ENCODE measurements around the gene FRMD4A.
A peak's percentile ranks its signal among the peaks of the same experiment; 100 is the strongest.

FRMD4A gene

GRCh38 chr10:13707156-13707881 lies 623.4 kb downstream of the FRMD4A start:
- Mint-ChIP-seq H3K36me3 (ENCODE audit: low read depth) (peaks cover 23% of the 10 kb centered on the region), H3K9me3 (no peaks in the 10 kb centered on the region), H3K27me3 (ENCODE audit: low read depth) (peaks cover 5% of the 10 kb centered on the region), H3K27ac (peak overlapping the region; percentile 91 to 98 (median 91)), H3K4me1 (peaks cover 96% of the 10 kb centered on the region), H3K4me3 (peak overlapping the region; percentile 86 to 92 (median 87))
- TF ChIP-seq, protein P1, sequence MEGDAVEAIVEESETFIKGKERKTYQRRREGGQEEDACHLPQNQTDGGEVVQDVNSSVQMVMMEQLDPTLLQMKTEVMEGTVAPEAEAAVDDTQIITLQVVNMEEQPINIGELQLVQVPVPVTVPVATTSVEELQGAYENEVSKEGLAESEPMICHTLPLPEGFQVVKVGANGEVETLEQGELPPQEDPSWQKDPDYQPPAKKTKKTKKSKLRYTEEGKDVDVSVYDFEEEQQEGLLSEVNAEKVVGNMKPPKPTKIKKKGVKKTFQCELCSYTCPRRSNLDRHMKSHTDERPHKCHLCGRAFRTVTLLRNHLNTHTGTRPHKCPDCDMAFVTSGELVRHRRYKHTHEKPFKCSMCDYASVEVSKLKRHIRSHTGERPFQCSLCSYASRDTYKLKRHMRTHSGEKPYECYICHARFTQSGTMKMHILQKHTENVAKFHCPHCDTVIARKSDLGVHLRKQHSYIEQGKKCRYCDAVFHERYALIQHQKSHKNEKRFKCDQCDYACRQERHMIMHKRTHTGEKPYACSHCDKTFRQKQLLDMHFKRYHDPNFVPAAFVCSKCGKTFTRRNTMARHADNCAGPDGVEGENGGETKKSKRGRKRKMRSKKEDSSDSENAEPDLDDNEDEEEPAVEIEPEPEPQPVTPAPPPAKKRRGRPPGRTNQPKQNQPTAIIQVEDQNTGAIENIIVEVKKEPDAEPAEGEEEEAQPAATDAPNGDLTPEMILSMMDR (IDR thresholded peaks at IDR 0.05; ENCODE audit: unreplicated experiment in 3 of 3): no peak

DNA sequence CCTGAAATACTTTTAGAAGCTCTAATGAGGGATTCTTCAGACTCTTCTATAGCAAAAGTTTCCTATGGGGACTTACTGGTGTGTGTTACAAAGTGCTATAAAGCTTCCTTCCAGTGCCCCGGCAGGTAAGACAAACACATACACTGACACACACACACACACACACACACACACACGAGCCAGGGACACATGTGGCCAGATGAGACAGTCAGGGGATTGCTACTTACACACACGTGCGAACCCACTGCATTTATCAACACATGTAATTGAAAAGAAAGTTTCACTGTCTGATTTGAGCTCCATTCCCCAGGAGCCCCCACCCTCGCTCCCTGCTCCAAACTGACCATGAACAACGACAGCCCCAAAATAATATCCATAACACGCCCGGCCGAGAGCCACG lies 624.1 kb downstream of the FRMD4A start:
- Mint-ChIP-seq H3K9me3 (no peaks in the 10 kb centered on the region), H3K36me3 (ENCODE audit: low read depth) (peaks cover 28% of the 10 kb centered on the region), H3K27ac (peak overlapping the region; percentile 91 to 98 (median 91)), H3K27me3 (ENCODE audit: low read depth) (peaks cover 5% of the 10 kb centered on the region), H3K4me3 (peak overlapping the region; percentile 86 to 92 (median 87)), H3K4me1 (peaks cover 96% of the 10 kb centered on the region)
- TF ChIP-seq, protein P1 (IDR thresholded peaks at IDR 0.05; ENCODE audit: unreplicated experiment in 3 of 3): no peak

GRCh38 chr10:13706175-13706574 lies 624.5 kb downstream of the FRMD4A start:
- no peaks in the 10 kb centered on the region for H3K9me3 Mint-ChIP-seq
- H3K4me3 Mint-ChIP-seq: peak overlapping the region; percentile 86 to 92 (median 87)
- H3K4me1 Mint-ChIP-seq: peaks cover 96% of the 10 kb centered on the region
- TF ChIP-seq, protein P1 (IDR thresholded peaks at IDR 0.05; ENCODE audit: unreplicated experiment in 3 of 3): no peak
- H3K36me3 Mint-ChIP-seq (ENCODE audit: low read depth): peaks cover 33% of the 10 kb centered on the region
- peaks cover 5% of the 10 kb centered on the region for H3K27me3 Mint-ChIP-seq (ENCODE audit: low read depth)
- peak overlapping the region; percentile 91 to 98 (median 91) for H3K27ac Mint-ChIP-seq

GRCh38 chr10:13705526-13706174 lies 625.1 kb downstream of the FRMD4A start:
- Mint-ChIP-seq H3K4me3 (peak overlapping the region; percentile 86 to 92 (median 87)), H3K27ac (peak overlapping the region; percentile 91 to 98 (median 91)), H3K27me3 (ENCODE audit: low read depth) (peaks cover 5% of the 10 kb centered on the region), H3K36me3 (ENCODE audit: low read depth) (peaks cover 35% of the 10 kb centered on the region), H3K4me1 (peaks cover 92% of the 10 kb centered on the region), H3K9me3 (no peaks in the 10 kb centered on the region)
- TF ChIP-seq, protein P1 (IDR thresholded peaks at IDR 0.05; ENCODE audit: unreplicated experiment in 3 of 3): no peak

DNA sequence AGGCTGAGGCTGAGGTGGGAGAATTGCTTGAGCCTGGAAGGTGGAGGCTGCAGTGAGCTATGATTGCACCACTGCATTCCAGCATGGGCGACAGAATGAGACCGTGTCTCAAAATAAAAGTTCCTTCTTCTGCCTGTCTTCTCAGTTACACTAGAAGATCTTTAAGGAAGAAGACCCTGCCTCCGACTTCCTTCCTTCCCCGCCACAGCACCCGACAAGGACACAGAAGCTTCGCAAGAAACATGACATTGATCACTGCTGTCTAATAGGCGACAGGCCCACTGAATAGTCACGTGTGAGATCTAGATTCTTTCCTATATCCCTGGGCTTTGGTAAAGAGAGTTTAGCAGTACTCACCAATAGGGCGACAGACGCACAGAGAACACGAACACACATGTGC lies 625.8 kb downstream of the FRMD4A start:
- Mint-ChIP-seq H3K4me1 (peaks cover 85% of the 10 kb centered on the region), H3K4me3 (peak overlapping the region; percentile 86 to 92 (median 87)), H3K27ac (peak overlapping the region; percentile 91 to 98 (median 91)), H3K36me3 (ENCODE audit: low read depth) (peaks cover 41% of the 10 kb centered on the region), H3K9me3 (no peaks in the 10 kb centered on the region), H3K27me3 (ENCODE audit: low read depth) (peaks cover 3% of the 10 kb centered on the region)
- TF ChIP-seq, protein P1 (IDR thresholded peaks at IDR 0.05; ENCODE audit: unreplicated experiment in 3 of 3): no peak

Measured in nephron (organoid).